GM23248 (cell line): ENCODE data around the gene PROK1.

Experiments
- EZH2 ChIP-seq: fragments of 200-600 bp; sonication (generic); IDR thresholded peaks from 2 replicates; pipeline ENCODE4 v1.6.1; 2018; ENCODE audit warnings: antibody characterized with exemption, mild to moderate bottlenecking; ENCODE audit not compliant: insufficient read depth, poor library complexity, severe bottlenecking
- EZH2phosphoT487 ChIP-seq: fragments of 200-600 bp; sonication (generic); IDR thresholded peaks from 2 replicates; pipeline ENCODE4 v1.6.1; 2018; ENCODE audit warnings: antibody characterized with exemption, moderate library complexity, mild to moderate bottlenecking, low read depth; ENCODE audit not compliant: insufficient read depth

- TF ChIP-seq EZH2phosphoT487 (no peak), EZH2 (no peak)
Observed at GRCh38 chr1:110503471-110503870, 52.5 kb downstream of the PROK1 start.
